A549 (cell line): Measurements from ENCODE around the gene SBK2. TPM values are rescaled to one million over a fixed set of nuclear protein-coding genes. Genes with fewer than 3 reads are reported as not detected.
A peak's percentile ranks its signal among the peaks of the same experiment; 100 is the strongest.

Source experiments
- ATAC-seq, 2 experiments: fragments of 200-7000 bp in 1 of 2; fragments of >200 bp in 1 of 2; cut with Nextera tagmentation in 1 of 2; cut with Tn5 transposase in 1 of 2; 3 replicates each; pipeline versions ENCODE4 v1.8.0 to v1.9.1; 2018 to 2020; ENCODE audit warnings: mild to moderate bottlenecking in 1 of 2, moderate library complexity in 1 of 2
- CTCF ChIA-PET: fragments of 300-600 bp; sonication (Branson Sonifier 250); formaldehyde crosslinking; extraction: SDS; loops from one replicate; lab custom pipeline; 2021; ENCODE audit warnings: antibody characterized with exemption, inconsistent platforms; lab: Yijun Ruan, JAX
- POLR2A ChIA-PET: fragments of 350-600 bp; formaldehyde crosslinking; extraction: SDS; loops from one replicate; lab custom pipeline; 2021; ENCODE audit warnings: antibody characterized with exemption, inconsistent platforms; lab: Yijun Ruan, JAX
- DNase-seq, 2 experiments: peaks; one replicate each; pipeline versions ENCODE4 v3.0.0 to v3.0.0-alpha.2; 2011 to 2016; ENCODE audit warnings: low read depth in 1 of 2, low spot score in 1 of 2
- FAIRE-seq: peaks from 2 replicates; lab custom pipeline; 2011; peaks lifted over from hg19 to GRCh38; lab: Jason Lieb, UNC
- H3K27ac ChIP-seq, 2 experiments: fragments of >200 bp; sonication (Bioruptor Twin); formaldehyde crosslinking; 3 replicates each; pipeline ENCODE4 v1.5.1; 2016 to 2017
- H3K4me1 ChIP-seq: fragments of >200 bp; sonication (Bioruptor Twin); formaldehyde crosslinking; 3 replicates; pipeline ENCODE4 v1.6.1; 2016
- H3K4me2 ChIP-seq: fragments of >200 bp; sonication (Bioruptor Twin); formaldehyde crosslinking; 3 replicates; pipeline ENCODE4 v1.6.1; 2016
- H3K4me3 ChIP-seq: fragments of >200 bp; sonication (Bioruptor Twin); formaldehyde crosslinking; 3 replicates; pipeline ENCODE4 v1.5.1; 2016
- H3K9me3 ChIP-seq: fragments of >200 bp; sonication (Bioruptor Twin); formaldehyde crosslinking; 3 replicates; pipeline ENCODE4 v1.6.1; 2016
- CBX8 ChIP-seq: fragments of 200-600 bp; sonication (generic); IDR thresholded peaks from 2 replicates; pipeline ENCODE4 v1.6.1; 2016
- CHD4 ChIP-seq: fragments of 200-600 bp; sonication (generic); IDR thresholded peaks from 2 replicates; pipeline ENCODE4 v1.6.1; 2016; ENCODE audit warnings: antibody characterized with exemption, mild to moderate bottlenecking, borderline replicate concordance
- EHF ChIP-seq: fragments of 250-450 bp; sonication (Bioruptor Pico); IDR thresholded peaks from 2 replicates; pipeline ENCODE4 v1.5.0; 2020; ENCODE audit warnings: mild to moderate bottlenecking
- ESRRA ChIP-seq: fragments of 150-350 bp; IDR thresholded peaks from 2 replicates; pipeline ENCODE4 v1.6.1; 2014; ENCODE audit warnings: mild to moderate bottlenecking, low read length, borderline replicate concordance
- FOSB ChIP-seq: fragments of 250-450 bp; sonication (Bioruptor Pico); IDR thresholded peaks from 2 replicates; pipeline ENCODE4 v1.5.0; 2020; ENCODE audit warnings: mild to moderate bottlenecking, moderate library complexity
- HOXA7 ChIP-seq: fragments of 250-450 bp; sonication (Bioruptor Pico); IDR thresholded peaks from 2 replicates; pipeline ENCODE4 v1.5.0; 2020; ENCODE audit warnings: mild to moderate bottlenecking, moderate library complexity
- JUN ChIP-seq, 2 experiments: fragments of >200 bp; sonication (Bioruptor Twin); formaldehyde crosslinking; IDR thresholded peaks; 2 replicates in 1 of 2; 3 replicates in 1 of 2; pipeline ENCODE4 v1.6.1; 2016 to 2017
- KDM1A ChIP-seq: fragments of 200-600 bp; sonication (generic); IDR thresholded peaks from 2 replicates; pipeline ENCODE4 v1.6.1; 2016; ENCODE audit warnings: low read depth, mild to moderate bottlenecking
- KDM5A ChIP-seq: fragments of 200-600 bp; sonication (generic); IDR thresholded peaks from 2 replicates; pipeline ENCODE4 v1.6.1; 2016; ENCODE audit warnings: antibody characterized with exemption, mild to moderate bottlenecking
- PHF8 ChIP-seq: fragments of 200-600 bp; sonication (generic); IDR thresholded peaks from 2 replicates; pipeline ENCODE4 v1.6.1; 2016; ENCODE audit warnings: low read depth, mild to moderate bottlenecking, antibody characterized with exemption, moderate library complexity, borderline replicate concordance
- POLR2A ChIP-seq: IDR thresholded peaks from 2 replicates; pipeline ENCODE4 v1.6.1; 2012; ENCODE audit warnings: mild to moderate bottlenecking, low read length
- RAD21 ChIP-seq, 2 experiments: fragments of >200 bp in 1 of 2; sonication (Bioruptor Twin) in 1 of 2; formaldehyde crosslinking in 1 of 2; IDR thresholded peaks in 1 of 2; conservative IDR thresholded peaks in 1 of 2; 2 replicates in 1 of 2; 3 replicates in 1 of 2; pipeline ENCODE4 v1.6.1; 2012 to 2018; ENCODE audit warnings: inconsistent platforms in 1 of 2
- SREBF2 ChIP-seq: fragments of 450-650 bp; IDR thresholded peaks from 2 replicates; pipeline ENCODE4 v1.6.1; 2014; ENCODE audit warnings: mild to moderate bottlenecking, moderate library complexity
- TP53 ChIP-seq: fragments of 250-450 bp; sonication (Bioruptor Pico); IDR thresholded peaks from 2 replicates; pipeline ENCODE4 v1.5.0; 2021; ENCODE audit warnings: mild to moderate bottlenecking, moderate library complexity
- USF2 ChIP-seq: fragments of 450-650 bp; IDR thresholded peaks from 2 replicates; pipeline ENCODE4 v1.6.1; 2014; ENCODE audit warnings: antibody characterized with exemption
- WGBS: methylation state at CpG from one replicate; pipeline ENCODE4 v1.1.6; 2017; ENCODE audit errors: missing lambda C conversion rate; 5-methylcytosine and 5-hydroxymethylcytosine counted together
- polyA plus RNA-seq, 4 experiments: library from polyadenylated mRNA; depleted of rRNA in 3 of 4; stranded (reverse); fragments of >200 nt; fragmentation: RNase III in 1 of 4; extraction: RNeasy Plus Mini Kit Qiagen cat#74134 plus additional on column Dnase treatment in 1 of 4; gene quantifications; 2 replicates in 3 of 4; 3 replicates in 1 of 4; pipeline ENCODE4 v1.2.3, GENCODE V29; 2011 to 2017

Gene SBK2
- polyA plus RNA-seq, 2 of the 4 experiments (the other 2 are of a cell fraction) = 0.89 to 1.1 TPM

DNA sequence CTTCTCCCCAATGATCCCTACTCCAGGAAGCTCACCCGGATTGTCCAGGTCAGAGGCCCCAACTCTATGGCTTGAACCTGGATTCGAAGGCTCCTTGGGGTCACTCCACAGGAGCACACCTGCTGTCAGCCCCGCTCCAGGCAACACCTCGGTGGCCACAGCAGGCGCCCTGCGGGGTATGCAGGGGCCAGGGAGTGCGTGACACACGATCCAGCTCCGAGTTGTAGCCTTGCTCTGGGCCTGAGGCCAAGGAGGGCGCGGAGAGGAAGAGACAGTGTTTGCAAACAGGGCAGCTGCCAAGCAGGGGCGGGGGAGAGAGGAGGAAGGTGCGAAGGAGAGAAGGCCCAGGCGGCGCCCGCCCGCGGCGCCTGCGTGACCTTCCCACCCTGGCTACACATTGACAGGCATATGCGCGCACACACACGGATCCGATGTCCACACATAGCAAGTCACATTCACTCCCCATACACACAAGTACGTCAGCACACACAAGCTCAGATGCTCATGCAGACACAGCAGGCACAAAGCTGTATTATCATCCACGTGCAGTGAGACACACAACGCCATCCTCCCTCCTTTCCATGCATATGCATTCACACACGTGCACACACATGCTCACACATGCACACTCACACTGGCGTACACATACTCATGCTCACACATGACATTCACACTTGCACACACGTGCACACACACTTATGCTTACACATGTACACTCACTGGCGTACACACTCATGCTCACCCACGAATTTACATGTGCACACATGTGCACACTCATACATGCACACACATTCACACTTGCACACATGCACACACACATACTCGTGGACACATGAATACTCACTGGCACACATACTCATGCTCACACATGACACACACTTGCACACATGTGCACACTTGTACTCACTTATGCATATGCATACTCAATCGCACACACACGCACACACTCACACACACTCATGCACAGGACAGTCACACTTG lies 10.4 kb downstream of the SBK2 start (continued):
- TF ChIP-seq FOSB (0 out of 2 replicates have a peak, but pooled peaks have one; percentile 36), EHF (CRISPR knock-in tag) (peak; percentile 12), KDM5A (no peak), HOXA7 (CRISPR knock-in tag) (no peak), KDM1A (peak; percentile 70), PHF8 (no peak), ESRRA (no peak), CHD4 (no peak), RAD21 (conservative IDR thresholded peaks at IDR 0.05 in 1 of 2, IDR thresholded peaks at IDR 0.05 in 1 of 2) (peak in 1 of 2 experiments; percentile 9; a peak in 1 of 5 replicates), POLR2A (no peak), CBX8 (no peak), SREBF2 (no peak)

DNA sequence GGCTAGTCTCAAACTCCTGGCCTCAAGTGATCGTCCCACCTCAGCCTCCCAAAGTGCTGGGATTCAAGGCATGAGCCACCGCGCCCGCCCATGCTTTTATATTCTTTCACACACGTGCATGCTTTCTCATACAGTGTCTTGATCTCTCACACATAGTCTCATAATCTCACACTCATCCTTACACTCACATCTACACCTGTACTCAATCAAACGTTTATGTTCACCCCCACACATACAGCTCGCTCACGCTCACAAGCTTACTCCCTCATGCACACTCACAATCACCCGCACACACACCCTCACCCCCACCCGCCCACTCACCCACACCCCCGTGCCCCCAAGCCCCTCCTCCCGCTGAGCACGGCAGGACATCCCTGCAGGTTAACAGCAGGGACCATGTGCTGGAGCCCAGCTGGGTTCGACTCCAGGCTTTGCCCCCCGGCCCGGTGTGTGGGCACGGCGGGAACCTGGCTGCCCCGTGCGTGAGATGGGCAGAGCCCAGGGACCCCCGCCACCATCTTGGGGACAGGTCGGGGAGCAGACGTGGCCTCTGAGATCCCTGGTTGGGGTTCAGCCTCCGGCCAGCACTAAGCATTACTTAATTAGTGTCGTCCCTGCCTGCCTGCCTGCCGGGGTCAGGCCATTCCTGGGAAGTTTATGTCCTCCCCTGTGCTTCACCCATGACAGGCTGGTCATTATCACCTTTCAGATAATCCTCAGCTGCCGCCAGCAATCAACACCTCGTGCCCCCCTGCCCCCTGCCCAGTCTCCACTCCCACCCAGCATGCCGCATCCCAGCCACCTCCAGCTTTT lies 11.4 kb downstream of the SBK2 start:
- ATAC-seq = peak; percentile 1 to 4; a peak in 1 of 6 replicates
- 65% methylated on average over 18 of the region's 29 CpGs for WGBS
- no peaks in the 10 kb centered on the region for H3K9me3 ChIP-seq
- peaks cover 53% of the 10 kb centered on the region for H3K4me1 ChIP-seq
- POLR2A ChIA-PET = interaction anchor here (0.6 to 1.7 kb wide), 8 partner anchors 22 to 99 kb away, joined by 3 to 13 read pairs (median 6); partner anchors contain the start of genes FIZ1, ZNF784 and ZNF865
- CTCF ChIA-PET = interaction anchor here (0.9 to 2.8 kb wide), 12 partner anchors 8 to 128 kb away, joined by 3 to 13 read pairs (median 5); partner anchors contain the start of gene ZNF865
- no peak for FAIRE-seq
- TF ChIP-seq JUN (IDR thresholded peaks at IDR 0.05) = 0 out of 5 replicates have a peak, but pooled peaks of 1 of the 2 experiments have one; percentile 6
- no peak for TF ChIP-seq USF2
- peak overlapping the region; percentile 64 to 78 for H3K27ac ChIP-seq
- no peak for DNase-seq
- H3K4me3 ChIP-seq = no peak overlapping the region
- H3K4me2 ChIP-seq = peak overlapping the region; percentile 67

DNA sequence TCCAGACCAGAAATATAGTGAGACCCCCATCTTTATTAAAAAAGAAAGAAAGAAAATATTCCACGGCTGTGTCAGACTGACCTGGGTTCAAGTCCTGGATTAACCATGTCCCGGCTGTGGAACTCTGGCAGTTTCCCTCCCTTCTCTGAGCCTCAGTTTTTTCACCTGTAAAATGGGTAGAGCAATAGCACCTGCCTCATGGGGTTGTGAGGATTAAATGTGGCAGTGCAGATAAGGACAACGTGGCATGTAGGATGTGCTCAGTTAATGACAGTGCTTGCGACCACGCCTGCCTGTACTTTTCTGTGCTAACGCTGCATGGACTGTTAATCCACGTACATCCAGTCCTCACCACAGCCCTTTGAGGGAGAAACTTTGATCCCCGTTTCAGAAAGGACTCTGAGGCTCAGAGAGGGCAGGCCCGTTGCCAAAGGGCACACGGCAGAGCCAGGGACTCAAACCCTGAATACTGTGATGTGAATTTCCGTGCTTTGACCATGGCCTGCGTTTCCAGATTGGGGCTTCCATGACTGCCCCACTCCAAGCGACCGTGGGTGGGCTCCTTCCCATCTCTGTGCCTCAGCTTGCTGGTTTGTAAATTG lies 16.1 kb downstream of the SBK2 start:
- H3K27ac ChIP-seq = peak overlapping the region; percentile 18 to 65; a peak in 4 of 6 replicates
- H3K9me3 ChIP-seq = no peaks in the 10 kb centered on the region
- no peak for FAIRE-seq
- ChIA-PET POLR2A (interaction anchor here (0.6 to 1.3 kb wide), 3 partner anchors 61 to 79 kb away, joined by 4 to 13 read pairs (median 4); partner anchors contain the start of genes FIZ1 and ZNF524), CTCF (interaction anchor here (1.0 to 1.3 kb wide), 4 partner anchors 15 to 86 kb away, joined by 3 to 9 read pairs (median 5); partner anchors contain the start of gene ZNF865)
- 84% methylated on average over 14 of the region's 14 CpGs for WGBS
- H3K4me2 ChIP-seq = no peak overlapping the region
- DNase-seq = no peak
- TF ChIP-seq CHD4 (peak; percentile 64; the same call in 1 of the 2 replicates), KDM1A (peak; percentile 71; the same call in 1 of the 2 replicates), TP53 (CRISPR knock-in tag) (no peak)
- peaks cover 34% of the 10 kb centered on the region for H3K4me1 ChIP-seq
- no peak overlapping the region for H3K4me3 ChIP-seq
- ATAC-seq = no peak
